ENCODE data around the gene NTF3. TPM values are rescaled to one million over a fixed set of nuclear protein-coding genes. Genes with fewer than 3 reads are reported as not detected.

The NTF3 gene
- total RNA-seq, 2 experiments from 2014 or later: not detected

DNA sequence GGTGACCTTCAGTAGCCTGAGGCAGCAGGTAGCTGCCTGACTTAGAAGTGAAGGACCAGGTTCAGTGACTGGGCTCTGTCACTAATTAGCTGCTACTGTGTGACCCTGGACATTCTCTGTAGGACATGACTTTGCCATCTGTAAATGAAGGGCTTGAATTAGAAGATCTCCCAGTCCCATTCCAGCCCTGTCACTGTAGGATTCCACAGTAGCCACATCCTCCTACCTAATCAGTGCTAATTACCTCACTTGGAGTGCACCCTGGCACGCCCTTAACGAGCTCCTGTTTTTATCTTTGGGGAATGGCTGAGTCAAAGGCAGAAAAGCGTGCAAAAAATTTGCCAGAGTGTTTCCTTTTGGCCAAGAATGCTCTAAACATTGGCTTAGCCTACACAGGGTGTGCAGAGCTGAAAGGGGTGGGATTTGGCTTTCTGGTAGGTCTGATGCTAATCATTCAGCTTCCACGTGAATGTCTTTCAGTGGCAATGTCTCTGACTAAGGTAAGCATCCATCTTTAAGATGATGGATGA is 6.8 kb downstream of the NTF3 start:
- Mint-ChIP-seq H3K27me3 (peaks cover 11% of the 10 kb centered on the region), H3K36me3 (ENCODE audit: low read depth) (no peaks in the 10 kb centered on the region), H3K4me3 (no peak overlapping the region), H3K9me3 (no peaks in the 10 kb centered on the region), H3K4me1 (no peaks in the 10 kb centered on the region), H3K27ac (no peak overlapping the region)
- ChIA-PET POLR2A (no interaction called here), CTCF (no interaction called here)
- no peak for DNase-seq

DNA sequence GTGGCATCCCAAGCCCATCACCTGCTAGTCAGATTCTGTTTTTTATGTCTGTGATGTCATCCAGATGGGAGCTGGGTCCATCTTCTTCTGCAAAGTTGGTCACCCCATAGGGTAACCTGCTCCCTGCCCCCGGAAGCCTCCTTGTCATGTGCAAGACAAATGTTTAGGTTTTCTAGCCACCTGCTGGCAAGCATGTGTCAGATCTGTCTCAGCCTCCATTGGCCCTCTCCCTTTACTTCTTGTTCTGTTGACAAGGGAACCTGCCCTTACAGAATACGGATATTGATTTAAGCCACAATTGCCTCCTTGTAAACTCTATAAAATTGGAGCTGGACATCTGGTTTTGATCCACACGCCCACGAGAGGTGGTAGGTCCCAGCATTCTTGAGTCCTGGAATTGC is 7.5 kb downstream of the NTF3 start:
- POLR2A ChIA-PET: no interaction called here
- Mint-ChIP-seq H3K4me1 (no peaks in the 10 kb centered on the region), H3K27me3 (peaks cover 11% of the 10 kb centered on the region), H3K4me3 (no peak overlapping the region), H3K36me3 (ENCODE audit: low read depth) (no peaks in the 10 kb centered on the region), H3K27ac (no peak overlapping the region), H3K9me3 (no peaks in the 10 kb centered on the region)
- no peak for DNase-seq
- CTCF ChIA-PET: no interaction called here

DNA sequence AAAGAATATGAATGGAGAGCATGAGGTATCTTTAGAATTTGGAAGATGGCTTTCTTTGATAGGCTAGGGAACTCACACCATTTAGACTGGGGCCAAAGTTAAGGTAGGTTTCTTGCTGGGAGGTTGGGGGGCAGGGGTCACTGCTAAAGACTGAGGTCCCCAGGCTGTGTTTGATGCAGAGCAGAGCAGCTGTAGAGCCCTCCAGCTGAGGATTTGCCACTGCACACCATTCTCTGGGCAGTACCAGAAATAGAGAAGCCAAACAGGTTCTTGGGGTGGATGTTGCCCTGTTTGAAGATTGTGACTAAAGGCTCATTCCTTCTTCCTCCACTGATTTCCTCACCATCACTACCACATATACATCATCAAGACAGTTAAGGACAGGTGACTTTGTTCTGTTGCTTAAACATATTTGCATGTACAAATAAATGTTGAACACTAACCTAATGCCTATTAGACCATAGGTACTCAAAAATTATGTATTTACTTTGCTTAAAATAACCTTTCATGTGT is 7.9 kb downstream of the NTF3 start:
- no peaks in the 10 kb centered on the region for H3K36me3 Mint-ChIP-seq (ENCODE audit: low read depth)
- ChIA-PET POLR2A (no interaction called here), CTCF (no interaction called here)
- H3K27ac Mint-ChIP-seq: no peak overlapping the region
- peaks cover 11% of the 10 kb centered on the region for H3K27me3 Mint-ChIP-seq
- DNase-seq: no peak
- no peaks in the 10 kb centered on the region for H3K9me3 Mint-ChIP-seq
- H3K4me3 Mint-ChIP-seq: no peak overlapping the region
- H3K4me1 Mint-ChIP-seq: no peaks in the 10 kb centered on the region

DNA sequence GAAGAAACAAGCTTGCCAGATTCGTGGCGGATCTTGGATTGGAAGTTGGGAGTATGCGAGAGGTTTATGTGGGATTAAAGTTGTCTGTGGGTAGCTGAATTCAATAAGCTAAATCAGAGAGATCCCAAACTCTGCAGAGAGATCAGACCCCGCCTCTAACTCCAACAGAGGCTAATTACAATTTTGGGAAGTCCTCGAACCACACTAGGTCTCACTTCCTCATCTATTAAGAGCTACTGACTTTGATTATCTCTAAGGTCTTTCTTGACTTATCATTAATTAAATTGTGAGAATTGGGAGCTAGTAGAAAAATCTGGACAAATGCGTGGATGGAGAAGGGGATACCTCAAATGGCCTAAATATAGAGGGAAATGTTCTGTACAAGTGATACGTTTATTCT is 9.1 kb downstream of the NTF3 start:
- Mint-ChIP-seq H3K36me3 (ENCODE audit: low read depth) (no peaks in the 10 kb centered on the region), H3K27me3 (peaks cover 11% of the 10 kb centered on the region), H3K4me1 (no peaks in the 10 kb centered on the region), H3K27ac (no peak overlapping the region), H3K4me3 (no peak overlapping the region), H3K9me3 (no peaks in the 10 kb centered on the region)
- POLR2A ChIA-PET: no interaction called here
- CTCF ChIA-PET: no interaction called here
- no peak for DNase-seq

DNA sequence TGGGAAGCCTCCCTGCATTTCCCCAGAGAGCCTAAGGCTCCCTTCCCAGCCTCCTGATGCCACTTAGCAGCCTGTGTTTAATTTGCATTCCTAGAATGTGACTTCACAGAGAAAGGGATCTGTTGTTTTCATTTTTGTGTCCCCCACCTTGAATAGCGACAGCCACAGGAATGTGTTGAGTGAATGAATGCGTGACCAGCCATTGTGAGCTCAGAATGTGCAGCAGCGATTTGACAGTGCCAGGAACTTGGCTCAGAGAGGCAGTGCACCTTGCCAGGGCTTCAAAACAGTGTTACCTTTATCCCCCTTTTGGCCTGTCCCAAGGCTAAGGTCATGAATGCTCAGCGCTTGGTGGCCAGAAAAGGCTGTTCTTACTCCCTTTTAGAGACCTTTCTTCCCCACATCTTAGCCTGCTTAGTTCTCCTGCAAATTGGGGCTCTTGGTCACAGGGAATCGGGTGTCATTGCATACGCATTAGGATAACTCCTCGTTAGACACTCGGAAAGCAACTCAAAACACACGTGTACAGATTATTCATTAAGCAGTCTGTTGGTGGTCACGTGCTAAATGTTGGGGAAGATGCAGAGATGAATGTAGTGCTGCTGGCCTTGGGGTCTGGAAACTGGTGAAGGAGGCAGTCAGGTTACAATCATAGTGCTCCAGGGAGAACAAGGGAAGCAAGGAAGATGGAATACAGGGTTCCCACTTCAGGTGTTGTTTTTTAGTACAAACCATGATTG is 9.8 kb downstream of the NTF3 start:
- H3K27ac Mint-ChIP-seq: no peak overlapping the region
- H3K9me3 Mint-ChIP-seq: no peaks in the 10 kb centered on the region
- H3K27me3 Mint-ChIP-seq: peaks cover 12% of the 10 kb centered on the region
- no peaks in the 10 kb centered on the region for H3K4me1 Mint-ChIP-seq
- ChIA-PET POLR2A (no interaction called here), CTCF (interaction anchor here (0.6 kb wide), 1 partner anchor 178 kb away, joined by 3 read pairs; no protein-coding TSS in a partner anchor)
- no peaks in the 10 kb centered on the region for H3K36me3 Mint-ChIP-seq (ENCODE audit: low read depth)
- no peak for DNase-seq
- H3K4me3 Mint-ChIP-seq: no peak overlapping the region

DNA sequence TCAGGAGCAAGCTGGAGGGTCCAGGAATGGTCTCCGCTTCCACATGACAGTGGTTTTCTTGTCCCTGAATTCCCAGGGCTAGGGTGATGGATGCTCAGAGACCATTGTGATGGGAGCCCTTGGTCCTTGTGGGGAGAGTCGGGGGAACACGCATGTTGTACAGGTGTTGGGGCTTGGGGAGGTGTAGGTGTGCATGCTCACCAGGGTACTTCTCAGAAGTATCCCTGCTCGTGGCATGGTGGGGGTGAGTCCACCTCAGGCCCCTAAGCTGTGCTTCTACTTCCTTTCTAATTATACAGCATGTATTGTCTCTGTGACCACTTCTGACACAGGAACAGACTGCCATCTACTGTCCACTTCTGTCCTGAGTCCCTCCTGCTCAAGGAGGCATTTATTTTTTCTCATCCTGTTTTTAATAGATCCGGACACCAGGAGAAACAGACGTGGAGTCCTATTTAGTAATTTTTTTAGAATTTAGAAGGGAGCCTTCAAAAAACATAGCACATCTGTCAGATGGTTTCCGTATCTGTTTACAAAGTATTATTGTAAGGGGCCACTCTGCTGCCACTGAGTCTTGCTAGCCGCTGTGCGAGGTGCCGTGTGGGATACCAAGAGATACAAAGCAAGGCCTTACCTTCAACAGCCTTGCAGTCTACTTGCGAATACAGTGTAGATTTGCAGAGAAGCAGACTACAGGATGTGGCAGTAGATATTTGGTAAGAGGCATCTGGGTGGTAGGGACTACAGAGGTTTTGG is 10.5 kb downstream of the NTF3 start:
- POLR2A ChIA-PET: no interaction called here
- DNase-seq: no peak
- no peaks in the 10 kb centered on the region for H3K4me1 Mint-ChIP-seq
- no peak overlapping the region for H3K27ac Mint-ChIP-seq
- H3K9me3 Mint-ChIP-seq: no peaks in the 10 kb centered on the region
- CTCF ChIA-PET: no interaction called here
- no peaks in the 10 kb centered on the region for H3K36me3 Mint-ChIP-seq (ENCODE audit: low read depth)
- H3K4me3 Mint-ChIP-seq: no peak overlapping the region
- peaks cover 11% of the 10 kb centered on the region for H3K27me3 Mint-ChIP-seq

DNA sequence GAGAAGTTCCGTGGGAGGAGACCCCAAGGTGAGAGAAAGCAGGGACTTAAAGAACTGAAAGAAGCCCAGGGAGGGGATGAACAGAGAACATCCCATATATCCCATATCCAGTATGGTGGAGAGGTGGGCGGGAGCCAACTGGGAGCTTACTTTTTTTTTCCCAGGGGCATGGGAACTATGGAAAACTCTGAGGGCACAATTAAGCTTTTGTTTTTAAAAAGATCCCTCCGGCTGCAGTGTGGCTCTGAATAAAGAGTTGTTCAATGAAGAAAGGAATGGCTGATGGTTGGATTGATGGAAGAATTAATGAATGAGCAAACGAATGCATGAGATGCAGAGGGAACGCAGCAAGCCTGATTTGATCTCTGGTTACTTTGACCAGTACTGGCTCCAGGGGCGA is 12.6 kb downstream of the NTF3 start:
- Mint-ChIP-seq H3K27me3 (peaks cover 10% of the 10 kb centered on the region), H3K36me3 (ENCODE audit: low read depth) (no peaks in the 10 kb centered on the region), H3K4me1 (no peaks in the 10 kb centered on the region), H3K4me3 (no peak overlapping the region), H3K27ac (no peak overlapping the region), H3K9me3 (no peaks in the 10 kb centered on the region)
- POLR2A ChIA-PET: no interaction called here
- CTCF ChIA-PET: no interaction called here
- DNase-seq: no peak

DNA sequence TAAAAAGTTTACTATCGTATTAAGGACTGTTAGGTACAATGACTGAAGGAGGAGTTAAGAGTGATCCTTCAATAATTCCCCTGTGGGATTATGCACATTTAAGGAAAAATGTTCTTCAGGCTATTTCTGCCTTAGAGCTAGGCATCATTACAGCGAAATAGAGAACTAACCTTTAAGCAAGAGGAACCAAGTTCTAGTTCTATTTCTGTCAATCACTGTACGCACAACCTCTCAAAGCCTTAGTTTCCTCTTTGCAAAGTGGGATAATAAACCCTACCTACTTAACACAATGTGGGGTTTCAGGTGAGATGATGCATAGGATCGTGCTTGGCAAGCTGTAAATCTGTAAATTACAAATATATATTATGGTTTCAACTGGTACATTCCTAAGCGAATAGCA is 15.4 kb downstream of the NTF3 start:
- no peak overlapping the region for H3K4me3 Mint-ChIP-seq
- H3K27ac Mint-ChIP-seq: no peak overlapping the region
- peaks cover 11% of the 10 kb centered on the region for H3K27me3 Mint-ChIP-seq
- CTCF ChIA-PET: no interaction called here
- no peak for DNase-seq
- H3K36me3 Mint-ChIP-seq (ENCODE audit: low read depth): no peaks in the 10 kb centered on the region
- POLR2A ChIA-PET: no interaction called here
- no peaks in the 10 kb centered on the region for H3K9me3 Mint-ChIP-seq
- H3K4me1 Mint-ChIP-seq: no peaks in the 10 kb centered on the region

DNA sequence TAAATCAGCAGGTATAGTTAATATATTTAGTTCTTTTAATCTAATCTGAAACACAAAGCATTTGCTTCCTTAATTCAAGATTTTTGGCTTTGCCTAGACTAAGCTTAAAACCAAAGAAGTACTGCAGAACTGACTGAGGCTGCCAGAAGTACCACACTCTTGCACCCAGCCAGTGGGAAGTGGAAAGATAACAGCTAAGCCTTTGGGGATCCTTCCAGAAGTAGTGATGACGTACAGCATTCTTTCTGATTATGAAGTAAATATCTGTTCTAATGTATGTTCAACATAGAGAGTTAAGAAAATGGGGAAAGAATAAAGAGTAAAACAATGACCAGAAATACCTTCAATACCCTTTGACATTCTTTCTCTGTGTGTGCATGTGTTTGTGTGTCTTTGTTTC is 19.3 kb downstream of the NTF3 start:
- no peaks in the 10 kb centered on the region for H3K4me1 Mint-ChIP-seq
- ChIA-PET POLR2A (no interaction called here), CTCF (interaction anchor here (0.6 kb wide), 1 partner anchor 12 kb away, joined by 3 read pairs; no protein-coding TSS in a partner anchor)
- H3K4me3 Mint-ChIP-seq: no peak overlapping the region
- no peaks in the 10 kb centered on the region for H3K36me3 Mint-ChIP-seq (ENCODE audit: low read depth)
- DNase-seq: no peak
- no peak overlapping the region for H3K27ac Mint-ChIP-seq
- H3K9me3 Mint-ChIP-seq: no peaks in the 10 kb centered on the region
- H3K27me3 Mint-ChIP-seq: peaks cover 11% of the 10 kb centered on the region

DNA sequence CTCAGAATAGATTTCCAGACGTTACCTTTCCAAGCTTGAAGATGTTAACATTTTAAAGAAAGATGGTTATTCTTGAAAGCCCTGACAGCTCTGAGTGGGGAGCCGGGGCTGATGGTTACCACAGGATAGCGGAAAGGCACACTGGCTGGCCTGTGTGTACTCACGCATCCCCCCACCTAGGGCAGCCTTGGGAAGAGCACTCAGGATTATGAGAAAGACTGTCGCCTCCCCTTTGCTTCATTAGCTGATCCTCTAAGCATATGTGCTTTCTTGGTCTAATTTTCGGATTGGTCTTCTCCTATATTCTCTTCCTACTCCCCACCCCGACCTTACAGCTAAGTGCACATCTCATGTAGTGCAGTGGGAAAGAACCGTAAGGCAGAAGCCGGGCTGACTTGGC is 20.7 kb downstream of the NTF3 start:
- Mint-ChIP-seq H3K36me3 (ENCODE audit: low read depth) (no peaks in the 10 kb centered on the region), H3K27ac (no peak overlapping the region), H3K4me3 (no peak overlapping the region), H3K27me3 (peaks cover 9% of the 10 kb centered on the region), H3K4me1 (peaks cover 7% of the 10 kb centered on the region), H3K9me3 (no peaks in the 10 kb centered on the region)
- POLR2A ChIA-PET: no interaction called here
- DNase-seq: no peak
- CTCF ChIA-PET: interaction anchor here (0.6 kb wide), 1 partner anchor 58 kb away, joined by 4 read pairs; no protein-coding TSS in a partner anchor

DNA sequence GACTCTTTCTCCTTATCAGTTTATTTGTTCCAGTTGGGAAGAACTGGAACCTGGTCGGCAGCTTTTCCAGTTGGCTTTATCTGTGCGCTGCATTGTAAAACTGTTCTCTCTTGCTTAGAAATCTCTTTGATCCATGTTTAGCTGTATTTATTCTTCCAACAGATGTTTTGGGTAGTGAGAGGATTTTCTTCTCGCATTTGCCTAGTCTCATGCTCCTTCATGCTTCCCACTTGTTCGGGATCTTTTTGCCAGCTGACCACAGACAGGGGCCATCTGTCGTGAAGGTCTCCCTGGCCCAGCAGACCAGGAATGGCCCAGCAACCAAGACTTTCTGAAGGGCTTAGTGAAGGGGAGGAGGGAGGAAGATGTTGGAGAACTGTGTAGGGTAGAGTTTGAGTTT is 21.6 kb downstream of the NTF3 start:
- Mint-ChIP-seq H3K27ac (no peak overlapping the region), H3K9me3 (no peaks in the 10 kb centered on the region), H3K27me3 (peaks cover 9% of the 10 kb centered on the region), H3K4me1 (peaks cover 7% of the 10 kb centered on the region), H3K36me3 (ENCODE audit: low read depth) (no peaks in the 10 kb centered on the region), H3K4me3 (no peak overlapping the region)
- POLR2A ChIA-PET: no interaction called here
- no peak for DNase-seq
- CTCF ChIA-PET: no interaction called here

DNA sequence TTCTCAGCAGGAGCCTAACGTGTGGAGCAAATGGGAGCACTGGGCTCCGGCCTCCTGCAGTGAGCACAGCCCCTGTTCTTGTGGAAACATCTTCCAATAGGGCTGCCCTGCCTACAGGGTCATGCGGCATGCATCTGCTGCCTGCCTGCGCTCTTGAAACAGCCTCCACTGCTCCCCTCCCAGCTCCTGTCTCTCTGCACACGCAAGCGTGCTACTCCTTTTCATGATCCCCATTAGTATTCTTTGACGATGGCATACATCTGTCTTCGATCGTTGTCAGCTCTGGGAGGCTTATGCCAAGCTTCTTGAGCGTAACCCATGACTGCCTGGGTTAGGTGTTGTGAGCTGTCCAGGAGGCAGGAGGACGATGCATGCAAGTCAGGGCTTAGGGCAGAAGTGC is 23.1 kb downstream of the NTF3 start:
- Mint-ChIP-seq H3K27me3 (peaks cover 5% of the 10 kb centered on the region), H3K4me3 (no peak overlapping the region), H3K36me3 (ENCODE audit: low read depth) (no peaks in the 10 kb centered on the region), H3K27ac (no peak overlapping the region), H3K4me1 (peaks cover 7% of the 10 kb centered on the region), H3K9me3 (no peaks in the 10 kb centered on the region)
- ChIA-PET CTCF (no interaction called here), POLR2A (no interaction called here)
- no peak for DNase-seq

DNA sequence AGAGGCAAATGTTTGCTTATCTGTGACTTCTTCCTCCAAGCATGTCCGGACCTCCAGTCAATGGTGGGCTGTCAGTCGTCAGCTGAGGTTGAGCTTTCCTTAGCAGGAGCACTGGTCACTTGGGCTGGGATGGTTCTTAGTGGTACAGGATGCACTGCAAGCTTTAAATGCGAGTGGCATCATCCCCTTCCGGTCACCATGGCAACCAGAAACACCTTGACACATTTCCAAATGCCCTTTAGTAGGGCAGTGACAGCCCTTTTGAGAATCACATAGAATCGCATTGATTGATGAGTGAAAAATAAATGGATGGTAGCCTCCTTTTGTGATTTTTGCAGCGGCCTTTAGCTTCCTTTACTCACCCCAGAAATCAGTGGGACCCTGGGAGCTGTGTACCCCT is 24.1 kb downstream of the NTF3 start:
- Mint-ChIP-seq H3K4me3 (no peak overlapping the region), H3K27ac (no peak overlapping the region)
- DNase-seq: no peak

More for the DNA sequence above, 24.1 kb downstream of the NTF3 start:
- no peaks in the 10 kb centered on the region for H3K36me3 Mint-ChIP-seq (ENCODE audit: low read depth)
- H3K27me3 Mint-ChIP-seq: peaks cover 2% of the 10 kb centered on the region
- POLR2A ChIA-PET: no interaction called here
- peaks cover 7% of the 10 kb centered on the region for H3K4me1 Mint-ChIP-seq
- no peaks in the 10 kb centered on the region for H3K9me3 Mint-ChIP-seq
- CTCF ChIA-PET: no interaction called here

Measured in activated CD4-positive, alpha-beta T cell treated with anti-CD3 and anti-CD28 coated beads, Interleukin-2, amount 10 ng/mL, durations not matched to agents 7 days and 5 days (primary cell).